ELF-1 (cell line): ENCODE data around the gene APOD.

Experiments used
- DNase-seq: peaks from one replicate; pipeline ENCODE4 v3.0.0-alpha.2; 2016; ENCODE audit warnings: low read depth, low spot score

The APOD gene

GRCh38 chr3:195526492-195526891 is 57.2 kb downstream of the APOD start:
- no peak for DNase-seq

GRCh38 chr3:195524171-195524896 is 59.4 kb downstream of the APOD start:
- DNase-seq: no peak

- DNase-seq: no peak
These were observed 61.3 kb downstream of the APOD start for GRCh38 chr3:195522254-195523023.
